GM12864 (cell line): ENCODE measurements around the gene HOXA5.

Experiments
- DNase-seq: peaks from one replicate; pipeline ENCODE4 v3.0.0-alpha.2; 2011; ENCODE audit warnings: low read depth
- H3K4me3 ChIP-seq: 2 replicates; pipeline ENCODE4 v1.5.1; 2011; ENCODE audit warnings: mild to moderate bottlenecking, low read depth, low read length, control low read depth
- CTCF ChIP-seq: IDR thresholded peaks from 2 replicates; pipeline ENCODE4 v1.5.1; 2011; ENCODE audit warnings: low read depth, mild to moderate bottlenecking, moderate library complexity, low read length, control low read depth, inconsistent platforms; ENCODE audit errors: missing control alignments

The HOXA5 gene

GRCh38 chr7:27116031-27116961 lies 27.2 kb downstream of the HOXA5 start:
- H3K4me3 ChIP-seq, result no peak overlapping the region
- no peak for DNase-seq
- no peak for TF ChIP-seq CTCF

- no peak for TF ChIP-seq CTCF
- H3K4me3 ChIP-seq, result no peak overlapping the region
- DNase-seq, result no peak
Measured at GRCh38 chr7:27115221-27116026, 28.1 kb downstream of the HOXA5 start.

- no peak overlapping the region for H3K4me3 ChIP-seq
- no peak for DNase-seq
- TF ChIP-seq CTCF, result no peak
Measured at GRCh38 chr7:27114881-27115220, 28.6 kb downstream of the HOXA5 start.

GRCh38 chr7:27113991-27114769 lies 29.3 kb downstream of the HOXA5 start:
- H3K4me3 ChIP-seq, result no peak overlapping the region
- DNase-seq, result no peak
- no peak for TF ChIP-seq CTCF

GRCh38 chr7:27112955-27113949 lies 30.2 kb downstream of the HOXA5 start:
- no peak overlapping the region for H3K4me3 ChIP-seq
- TF ChIP-seq CTCF, result no peak
- no peak for DNase-seq

- TF ChIP-seq CTCF, result no peak
- no peak for DNase-seq
- H3K4me3 ChIP-seq, result no peak overlapping the region
Measured at GRCh38 chr7:27112361-27112760, 31.1 kb downstream of the HOXA5 start.
